SK-N-DZ (cell line): Measurements from ENCODE around the gene NAA10.

Experiments used
- DNase-seq: peaks from one replicate; pipeline ENCODE4 v3.0.0-alpha.2; 2015; ENCODE audit warnings: low spot score

The NAA10 gene

DNA sequence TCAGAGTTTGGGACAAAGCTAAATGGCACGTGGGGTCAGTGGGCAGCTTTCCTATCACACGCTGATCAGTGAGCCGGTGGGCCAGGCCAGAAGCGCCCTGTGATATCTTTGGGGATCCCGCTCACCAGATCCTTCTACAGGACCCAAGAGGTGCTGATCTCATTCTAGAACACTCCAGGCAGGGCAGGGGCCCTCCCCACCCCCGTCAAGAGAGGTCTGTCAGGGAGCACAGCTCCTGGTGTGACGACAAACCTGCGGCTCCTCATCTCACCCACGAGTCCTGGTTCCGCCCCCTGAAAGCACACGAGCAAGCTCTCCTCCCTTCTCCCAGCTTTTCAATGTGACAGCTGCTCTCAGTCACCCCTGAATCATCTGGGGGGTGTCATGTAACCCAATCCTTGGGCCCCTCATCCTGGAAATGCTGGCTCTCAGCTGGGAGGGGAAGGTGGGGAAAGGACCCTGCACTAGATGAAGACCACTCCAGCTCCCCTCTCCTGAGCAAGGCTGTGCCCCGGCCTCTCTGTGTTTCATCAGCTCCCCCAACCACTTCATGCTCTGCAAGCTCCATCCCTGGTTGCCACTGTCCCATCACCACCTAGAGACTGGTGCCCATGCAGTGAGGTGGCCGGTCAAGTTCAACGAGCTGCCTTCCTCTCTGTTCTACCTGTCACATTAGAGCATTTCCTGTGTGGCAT, 32.2 kb upstream of the NAA10 start:
- no peak for DNase-seq

- no peak for DNase-seq
Measured at GRCh38 chrX:153966283-153966688, 31.4 kb upstream of the NAA10 start.

- no peak for DNase-seq
Measured at GRCh38 chrX:153965406-153965805, 30.6 kb upstream of the NAA10 start.

GRCh38 chrX:153964105-153964504, 29.3 kb upstream of the NAA10 start:
- no peak for DNase-seq

DNA sequence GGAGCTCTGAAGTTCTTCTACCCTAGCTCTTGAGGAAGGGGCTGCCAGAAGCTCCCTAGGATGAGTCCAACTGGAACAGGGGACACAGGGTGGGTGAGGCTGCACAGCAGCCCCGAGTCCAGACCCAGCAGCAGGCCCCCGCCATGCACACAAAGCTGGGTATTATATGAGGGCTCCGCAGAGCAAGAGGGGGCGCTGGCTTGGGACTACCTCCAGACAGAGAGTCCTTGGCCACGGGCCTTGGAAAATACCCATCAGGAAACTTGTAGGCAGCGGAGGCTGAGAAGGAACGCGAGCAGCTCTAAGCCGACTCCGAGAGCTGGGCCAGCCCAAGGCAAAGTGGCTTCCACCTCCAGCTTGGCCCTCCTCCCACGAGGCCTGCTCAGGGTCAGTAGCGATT, 28.7 kb upstream of the NAA10 start:
- DNase-seq = no peak

- DNase-seq = no peak
Measured at GRCh38 chrX:153961292-153961691, 26.5 kb upstream of the NAA10 start.

DNA sequence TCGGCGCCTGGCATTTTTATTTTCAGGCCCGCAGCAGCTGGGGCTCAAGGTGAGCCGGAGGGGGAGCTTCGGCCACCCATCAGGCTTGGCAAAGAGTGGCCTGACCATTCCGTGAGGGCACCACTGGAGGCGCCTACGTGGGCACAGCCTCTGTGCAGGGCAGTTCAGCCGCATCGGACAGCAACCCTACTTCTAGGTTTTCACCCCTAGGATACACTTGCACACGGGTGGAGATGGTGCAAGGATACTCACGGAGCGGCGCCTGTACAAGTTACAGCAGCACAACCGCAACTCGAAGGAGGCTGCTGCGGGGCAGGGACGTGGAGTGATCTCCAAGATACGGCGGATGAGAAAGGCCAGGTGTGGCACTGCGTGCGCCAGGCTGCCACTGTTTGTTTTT, 25.9 kb upstream of the NAA10 start:
- no peak for DNase-seq

GRCh38 chrX:153960077-153960476, 25.2 kb upstream of the NAA10 start:
- DNase-seq = no peak

GRCh38 chrX:153959649-153960048, 24.8 kb upstream of the NAA10 start:
- DNase-seq = no peak

GRCh38 chrX:153958605-153959004, 23.8 kb upstream of the NAA10 start:
- DNase-seq = no peak

DNA sequence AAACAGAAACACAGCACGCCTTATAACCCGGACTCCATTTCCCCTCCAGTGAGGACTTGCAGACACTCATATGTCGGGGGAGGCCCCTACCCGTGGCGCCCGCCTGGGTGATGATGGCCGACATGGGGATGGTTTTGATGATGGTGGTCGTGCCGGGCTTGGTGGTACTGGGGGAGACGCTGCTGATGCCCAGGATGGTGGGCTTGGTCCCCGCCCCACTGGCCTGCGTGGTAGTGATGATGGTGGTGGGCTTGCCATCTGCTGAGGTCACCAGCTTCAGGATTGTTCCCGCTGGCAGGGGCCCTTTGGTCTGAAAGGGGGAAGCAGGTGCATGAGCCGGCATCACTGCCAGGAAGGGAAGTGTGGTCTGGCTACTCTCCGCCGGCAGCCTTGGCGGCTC, 22.4 kb upstream of the NAA10 start:
- DNase-seq = no peak

DNA sequence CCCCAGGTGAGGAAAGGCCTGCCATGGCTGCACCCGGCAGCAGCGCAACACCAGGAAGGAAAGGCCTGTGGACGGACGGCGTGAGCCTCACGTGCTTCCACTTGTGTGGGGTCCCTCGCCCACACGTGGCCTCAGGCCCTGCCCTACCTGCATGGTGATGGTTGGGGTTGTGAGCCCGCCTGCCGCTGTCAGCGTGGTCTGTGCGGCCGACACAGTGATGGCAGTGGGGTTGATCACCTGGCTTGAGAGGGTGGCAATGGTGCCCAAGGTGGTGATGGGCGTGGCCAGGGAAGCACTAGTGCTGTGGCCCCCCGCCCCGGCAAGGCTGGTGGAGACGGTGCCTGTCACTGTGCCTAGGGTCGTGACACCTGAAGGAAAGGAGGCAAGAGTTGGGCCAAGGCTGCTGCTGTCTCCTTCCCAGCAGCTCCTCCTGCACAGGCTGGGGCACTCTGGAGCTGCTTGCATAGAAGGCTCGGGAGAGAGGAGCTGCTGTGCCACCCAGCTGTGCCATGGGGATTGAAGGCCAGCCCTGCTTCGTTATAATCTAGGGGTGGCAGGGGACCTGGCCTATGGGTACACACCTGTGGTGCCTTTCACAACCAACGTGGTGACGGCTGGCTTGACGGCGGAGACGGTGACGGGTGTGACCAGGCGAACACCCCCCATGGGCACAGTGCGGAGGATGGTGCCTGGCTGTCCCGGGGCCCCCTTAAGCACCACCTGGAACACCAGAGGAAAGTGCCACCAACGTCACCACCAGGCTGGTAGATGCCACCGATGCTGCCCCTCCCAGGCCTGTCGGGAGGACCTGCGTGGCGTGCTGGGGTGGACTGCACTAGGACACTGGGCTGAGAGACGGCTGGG, 21.4 kb upstream of the NAA10 start:
- DNase-seq = no peak

GRCh38 chrX:153955228-153955732, 20.4 kb upstream of the NAA10 start:
- no peak for DNase-seq

DNA sequence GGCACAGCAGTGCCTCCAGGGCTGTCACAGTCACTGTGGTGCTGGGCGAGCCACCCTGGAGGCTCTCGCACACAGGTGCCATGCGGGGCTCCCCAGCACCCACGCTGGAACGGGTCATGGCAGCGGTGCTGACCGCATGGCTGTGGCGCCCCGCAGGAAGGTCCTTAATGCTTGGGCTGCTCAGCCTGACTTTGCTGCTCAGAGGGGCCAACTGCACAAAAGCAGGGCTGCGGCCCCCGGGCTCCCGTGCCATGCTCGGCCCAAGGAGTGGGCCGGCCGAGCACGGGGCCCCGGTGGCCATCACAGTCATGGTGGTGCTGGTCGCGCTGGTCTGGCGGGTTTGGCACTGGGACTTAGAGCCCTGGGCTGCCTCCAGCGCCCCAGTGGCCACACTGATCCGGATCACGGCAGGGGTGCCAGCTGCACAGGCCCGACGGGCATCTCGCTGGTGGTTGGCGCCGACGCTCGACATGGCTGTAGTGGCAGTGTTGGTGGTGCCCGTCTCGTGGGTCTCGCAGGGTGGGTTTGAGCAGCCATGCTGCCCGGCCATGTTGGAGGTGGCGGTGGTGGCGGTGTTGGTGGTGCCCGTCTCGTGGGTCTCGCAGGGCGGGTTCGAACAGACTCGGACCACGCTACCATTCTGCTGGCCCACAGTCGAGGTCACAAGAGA, 19.9 kb upstream of the NAA10 start:
- DNase-seq = no peak

DNA sequence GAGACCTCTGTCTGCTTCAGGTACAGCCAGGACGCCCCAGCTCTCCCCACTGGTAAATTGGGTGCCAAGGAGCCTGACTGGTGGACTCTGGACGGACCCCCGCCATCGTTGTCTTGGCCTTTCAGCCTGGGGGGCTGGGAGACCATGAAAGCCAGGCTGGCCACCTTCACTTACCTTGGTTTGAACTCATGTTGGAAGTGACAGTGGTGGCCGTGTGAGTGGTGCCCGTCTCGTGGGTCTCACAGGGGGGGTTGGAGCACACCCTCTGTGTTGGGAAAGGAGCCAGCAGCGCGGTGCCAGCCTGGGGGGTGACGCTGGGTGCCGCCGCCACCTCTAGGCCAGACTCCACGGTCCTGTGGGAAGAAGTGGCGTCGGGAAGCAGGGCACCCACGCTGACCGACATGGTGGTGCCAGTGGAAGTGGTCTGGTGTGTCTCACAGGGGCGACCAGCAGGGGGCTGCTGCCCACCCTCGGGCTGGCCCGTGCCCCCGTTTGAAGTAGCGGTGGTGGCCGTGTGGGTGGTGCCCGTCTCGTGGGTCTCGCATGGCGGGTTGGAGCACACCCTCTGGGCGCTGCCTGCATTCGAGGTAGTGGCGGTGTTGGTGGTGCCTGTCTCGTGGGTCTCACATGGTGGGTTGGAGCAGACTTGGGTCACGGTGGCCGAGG, 19.2 kb upstream of the NAA10 start:
- DNase-seq = no peak

- peak; percentile 72 for DNase-seq
Measured at GRCh38 chrX:153953342-153953830, 18.5 kb upstream of the NAA10 start.

DNA sequence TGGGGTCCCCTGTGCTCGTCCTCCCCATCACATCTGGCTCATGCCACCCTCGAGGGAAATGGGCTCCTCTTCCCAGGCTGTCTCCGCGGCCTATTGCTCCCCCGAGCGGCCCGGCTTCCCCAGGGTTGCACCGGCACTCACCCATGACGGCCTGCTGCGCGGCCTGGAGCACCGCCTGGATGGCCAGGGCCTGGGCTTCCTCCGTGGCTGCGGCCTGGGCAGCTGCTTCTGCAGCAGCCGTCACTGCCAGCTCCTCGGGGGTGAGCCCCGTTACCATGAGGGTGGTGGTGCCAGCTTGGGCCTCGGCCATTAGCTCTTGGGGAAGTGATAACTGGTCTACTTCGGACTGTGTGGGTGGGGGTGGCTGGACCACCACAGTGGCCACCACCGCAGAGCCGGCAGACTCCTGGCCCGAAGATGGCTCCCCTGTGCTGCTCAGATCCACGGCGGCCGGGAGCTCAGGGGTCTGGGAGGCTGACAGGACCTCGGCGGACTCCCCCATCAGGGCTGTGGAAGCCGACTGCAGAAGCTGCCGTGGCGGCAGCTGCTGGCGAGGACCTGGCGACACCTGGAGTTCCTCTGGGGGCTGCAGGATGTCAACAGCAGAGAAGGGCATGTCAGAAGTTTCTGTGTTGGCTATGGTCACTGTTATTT, 17.7 kb upstream of the NAA10 start:
- DNase-seq = no peak

- DNase-seq = no peak
Measured at GRCh38 chrX:153951683-153952372, 17.0 kb upstream of the NAA10 start.

GRCh38 chrX:153950127-153950526, 15.3 kb upstream of the NAA10 start:
- DNase-seq = no peak
